Measurements from ENCODE around the gene MGMT. TPM values are rescaled to one million over a fixed set of nuclear protein-coding genes. Genes with fewer than 3 reads are reported as not detected.

Gene MGMT
- polyA plus RNA-seq, 1 donor: 18.0 TPM

- WGBS (ENCODE audit: insufficient coverage, low lambda C conversion rate): no CpG with 5 or more reads among the region's 13 CpGs
- peaks cover 2% of the 10 kb centered on the region for H3K36me3 ChIP-seq (ENCODE audit: control insufficient read depth, insufficient read depth, low read length)
- H3K27ac ChIP-seq (ENCODE audit: low read length): no peak overlapping the region
- H3K9me3 ChIP-seq (ENCODE audit: control insufficient read depth, low read depth, low read length): peaks cover 23% of the 10 kb centered on the region
- DNase-seq: no peak
- no peak overlapping the region for H3K4me3 ChIP-seq (ENCODE audit: low read length)
- no peaks in the 10 kb centered on the region for H3K4me1 ChIP-seq (ENCODE audit: control insufficient read depth, insufficient read depth, low read length)
- no peaks in the 10 kb centered on the region for H3K27me3 ChIP-seq (ENCODE audit: control insufficient read depth, insufficient read depth, low read length)
Observed at GRCh38 chr10:129525401-129525801, 58.4 kb downstream of the MGMT start.

- no CpG with 5 or more reads among the region's 12 CpGs for WGBS (ENCODE audit: insufficient coverage, low lambda C conversion rate)
- Histone ChIP-seq H3K4me1 (ENCODE audit: control insufficient read depth, insufficient read depth, low read length) (no peaks in the 10 kb centered on the region), H3K27me3 (ENCODE audit: control insufficient read depth, insufficient read depth, low read length) (no peaks in the 10 kb centered on the region), H3K9me3 (ENCODE audit: control insufficient read depth, low read depth, low read length) (peaks cover 12% of the 10 kb centered on the region), H3K27ac (ENCODE audit: low read length) (no peak overlapping the region), H3K4me3 (ENCODE audit: low read length) (no peak overlapping the region), H3K36me3 (ENCODE audit: control insufficient read depth, insufficient read depth, low read length) (peaks cover 2% of the 10 kb centered on the region)
- no peak for DNase-seq
Observed at GRCh38 chr10:129526943-129527342, 59.9 kb downstream of the MGMT start.

- Histone ChIP-seq H3K27me3 (ENCODE audit: control insufficient read depth, insufficient read depth, low read length) (no peaks in the 10 kb centered on the region), H3K9me3 (ENCODE audit: control insufficient read depth, low read depth, low read length) (peaks cover 7% of the 10 kb centered on the region), H3K4me3 (ENCODE audit: low read length) (no peak overlapping the region), H3K4me1 (ENCODE audit: control insufficient read depth, insufficient read depth, low read length) (no peaks in the 10 kb centered on the region), H3K36me3 (ENCODE audit: control insufficient read depth, insufficient read depth, low read length) (peaks cover 2% of the 10 kb centered on the region), H3K27ac (ENCODE audit: low read length) (no peak overlapping the region)
- no CpG with 5 or more reads among the region's 16 CpGs for whole genome bisulfite sequencing (ENCODE audit: insufficient coverage, low lambda C conversion rate)
- DNase-seq: no peak
Observed at GRCh38 chr10:129528376-129528978, 61.4 kb downstream of the MGMT start.

- DNase-seq: no peak
- no peaks in the 10 kb centered on the region for H3K27me3 ChIP-seq (ENCODE audit: control insufficient read depth, insufficient read depth, low read length)
- no peak overlapping the region for H3K4me3 ChIP-seq (ENCODE audit: low read length)
- H3K4me1 ChIP-seq (ENCODE audit: control insufficient read depth, insufficient read depth, low read length): no peaks in the 10 kb centered on the region
- H3K27ac ChIP-seq (ENCODE audit: low read length): no peak overlapping the region
- WGBS (ENCODE audit: insufficient coverage, low lambda C conversion rate): no CpG with 5 or more reads among the region's 14 CpGs
- H3K36me3 ChIP-seq (ENCODE audit: control insufficient read depth, insufficient read depth, low read length): peaks cover 2% of the 10 kb centered on the region
- peaks cover 10% of the 10 kb centered on the region for H3K9me3 ChIP-seq (ENCODE audit: control insufficient read depth, low read depth, low read length)
Observed at GRCh38 chr10:129530581-129530980, 63.5 kb downstream of the MGMT start.

- WGBS (ENCODE audit: insufficient coverage, low lambda C conversion rate): 100% methylated on average over 2 of the region's 15 CpGs
- H3K4me3 ChIP-seq (ENCODE audit: low read length): no peak overlapping the region
- no peaks in the 10 kb centered on the region for H3K4me1 ChIP-seq (ENCODE audit: control insufficient read depth, insufficient read depth, low read length)
- no peaks in the 10 kb centered on the region for H3K27me3 ChIP-seq (ENCODE audit: control insufficient read depth, insufficient read depth, low read length)
- H3K36me3 ChIP-seq (ENCODE audit: control insufficient read depth, insufficient read depth, low read length): peaks cover 5% of the 10 kb centered on the region
- no peak overlapping the region for H3K27ac ChIP-seq (ENCODE audit: low read length)
- peaks cover 10% of the 10 kb centered on the region for H3K9me3 ChIP-seq (ENCODE audit: control insufficient read depth, low read depth, low read length)
- DNase-seq: no peak
Observed at GRCh38 chr10:129531195-129531968, 64.3 kb downstream of the MGMT start.

- no CpG with 5 or more reads among the region's 10 CpGs for WGBS (ENCODE audit: insufficient coverage, low lambda C conversion rate)
- H3K4me3 ChIP-seq (ENCODE audit: low read length): no peak overlapping the region
Observed at GRCh38 chr10:129531969-129532660, 65.1 kb downstream of the MGMT start.

GRCh38 chr10:129532838-129533237 is 65.8 kb downstream of the MGMT start:
- no peak overlapping the region for H3K4me3 ChIP-seq (ENCODE audit: low read length)
- no peaks in the 10 kb centered on the region for H3K27me3 ChIP-seq (ENCODE audit: control insufficient read depth, insufficient read depth, low read length)
- H3K36me3 ChIP-seq (ENCODE audit: control insufficient read depth, insufficient read depth, low read length): peaks cover 8% of the 10 kb centered on the region
- peaks cover 4% of the 10 kb centered on the region for H3K9me3 ChIP-seq (ENCODE audit: control insufficient read depth, low read depth, low read length)
- WGBS (ENCODE audit: insufficient coverage, low lambda C conversion rate): no CpG with 5 or more reads among the region's 12 CpGs
- no peaks in the 10 kb centered on the region for H3K4me1 ChIP-seq (ENCODE audit: control insufficient read depth, insufficient read depth, low read length)
- no peak overlapping the region for H3K27ac ChIP-seq (ENCODE audit: low read length)
- no peak for DNase-seq

More at GRCh38 chr10:129531969-129532660, 65.1 kb downstream of the MGMT start:
- Histone ChIP-seq H3K9me3 (ENCODE audit: control insufficient read depth, low read depth, low read length) (peaks cover 8% of the 10 kb centered on the region), H3K4me1 (ENCODE audit: control insufficient read depth, insufficient read depth, low read length) (no peaks in the 10 kb centered on the region), H3K36me3 (ENCODE audit: control insufficient read depth, insufficient read depth, low read length) (peaks cover 10% of the 10 kb centered on the region), H3K27ac (ENCODE audit: low read length) (no peak overlapping the region), H3K27me3 (ENCODE audit: control insufficient read depth, insufficient read depth, low read length) (no peaks in the 10 kb centered on the region)
- no peak for DNase-seq

GRCh38 chr10:129533281-129533680 is 66.2 kb downstream of the MGMT start:
- Histone ChIP-seq H3K27ac (ENCODE audit: low read length) (no peak overlapping the region), H3K4me3 (ENCODE audit: low read length) (no peak overlapping the region), H3K4me1 (ENCODE audit: control insufficient read depth, insufficient read depth, low read length) (no peaks in the 10 kb centered on the region), H3K36me3 (ENCODE audit: control insufficient read depth, insufficient read depth, low read length) (peaks cover 8% of the 10 kb centered on the region), H3K27me3 (ENCODE audit: control insufficient read depth, insufficient read depth, low read length) (no peaks in the 10 kb centered on the region), H3K9me3 (ENCODE audit: control insufficient read depth, low read depth, low read length) (peaks cover 4% of the 10 kb centered on the region)
- no CpG with 5 or more reads among the region's 11 CpGs for WGBS (ENCODE audit: insufficient coverage, low lambda C conversion rate)
- DNase-seq: no peak

- H3K27me3 ChIP-seq (ENCODE audit: control insufficient read depth, insufficient read depth, low read length): no peaks in the 10 kb centered on the region
- WGBS (ENCODE audit: insufficient coverage, low lambda C conversion rate): no CpG with 5 or more reads among the region's 5 CpGs
- DNase-seq: no peak
Observed at GRCh38 chr10:129534826-129535225, 67.8 kb downstream of the MGMT start.

GRCh38 chr10:129536336-129536735 is 69.3 kb downstream of the MGMT start:
- peaks cover 4% of the 10 kb centered on the region for H3K9me3 ChIP-seq (ENCODE audit: control insufficient read depth, low read depth, low read length)
- no peak for DNase-seq
- H3K4me1 ChIP-seq (ENCODE audit: control insufficient read depth, insufficient read depth, low read length): no peaks in the 10 kb centered on the region
- H3K36me3 ChIP-seq (ENCODE audit: control insufficient read depth, insufficient read depth, low read length): peaks cover 8% of the 10 kb centered on the region
- no peaks in the 10 kb centered on the region for H3K27me3 ChIP-seq (ENCODE audit: control insufficient read depth, insufficient read depth, low read length)
- 100% methylated on average over 1 of the region's 16 CpGs for WGBS (ENCODE audit: insufficient coverage, low lambda C conversion rate)
- H3K4me3 ChIP-seq (ENCODE audit: low read length): no peak overlapping the region
- H3K27ac ChIP-seq (ENCODE audit: low read length): no peak overlapping the region

More at GRCh38 chr10:129534826-129535225, 67.8 kb downstream of the MGMT start:
- Histone ChIP-seq H3K4me1 (ENCODE audit: control insufficient read depth, insufficient read depth, low read length) (no peaks in the 10 kb centered on the region), H3K4me3 (ENCODE audit: low read length) (no peak overlapping the region), H3K9me3 (ENCODE audit: control insufficient read depth, low read depth, low read length) (peaks cover 4% of the 10 kb centered on the region), H3K36me3 (ENCODE audit: control insufficient read depth, insufficient read depth, low read length) (peaks cover 8% of the 10 kb centered on the region), H3K27ac (ENCODE audit: low read length) (no peak overlapping the region)
